LNCaP clone FGC (cell line): ENCODE data around the gene BCAR3.

Source experiments
- DNase-seq: peaks from one replicate; pipeline ENCODE4 v3.0.0-alpha.2; 2011; ENCODE audit warnings: low read depth
- H3K4me3 ChIP-seq: 2 replicates; pipeline ENCODE4 v1.5.1; 2011; ENCODE audit warnings: mild to moderate bottlenecking, low read depth, low read length, control low read depth
- CTCF ChIP-seq: IDR thresholded peaks from 2 replicates; pipeline ENCODE4 v1.5.1; 2012; ENCODE audit warnings: mild to moderate bottlenecking; ENCODE audit not compliant: control insufficient read depth, insufficient read depth; ENCODE audit errors: extremely low read depth

Gene BCAR3

GRCh38 chr1:93707956-93708355, 26.3 kb upstream of the BCAR3 start:
- no peak overlapping the region for H3K4me3 ChIP-seq
- no peak for DNase-seq

GRCh38 chr1:93705892-93706500, 24.4 kb upstream of the BCAR3 start:
- TF ChIP-seq CTCF, result no peak
- DNase-seq, result no peak

More at GRCh38 chr1:93707956-93708355, 26.3 kb upstream of the BCAR3 start:
- TF ChIP-seq CTCF, result no peak

GRCh38 chr1:93704052-93704451, 22.4 kb upstream of the BCAR3 start:
- no peak for DNase-seq
- no peak overlapping the region for H3K4me3 ChIP-seq
- TF ChIP-seq CTCF, result no peak

More at GRCh38 chr1:93705892-93706500, 24.4 kb upstream of the BCAR3 start:
- H3K4me3 ChIP-seq, result no peak overlapping the region

GRCh38 chr1:93703643-93704042, 22.0 kb upstream of the BCAR3 start:
- no peak for DNase-seq
- no peak overlapping the region for H3K4me3 ChIP-seq
- TF ChIP-seq CTCF, result no peak

GRCh38 chr1:93702828-93703183, 21.2 kb upstream of the BCAR3 start:
- DNase-seq, result no peak
- no peak for TF ChIP-seq CTCF
- H3K4me3 ChIP-seq, result no peak overlapping the region

- DNase-seq, result no peak
- H3K4me3 ChIP-seq, result no peak overlapping the region
- no peak for TF ChIP-seq CTCF
These were observed 20.6 kb upstream of the BCAR3 start for GRCh38 chr1:93702111-93702827.
